Liver (tissue), 9 donors: Measurements from ENCODE around the gene TTLL5. TPM values are rescaled to one million over a fixed set of nuclear protein-coding genes. Genes with fewer than 3 reads are reported as not detected.

Experiments used
- DNase-seq: peaks from one replicate; pipeline ENCODE4 v3.0.0-alpha.2; 2017; ENCODE audit warnings: low spot score
- H3K27ac ChIP-seq, 2 donors: one replicate each; pipeline ENCODE4 v1.7.0; 2013; ENCODE audit warnings: inconsistent platforms in 2 of 2, low read length in 2 of 2, control low read depth in 1 of 2, low read depth in 1 of 2, mild to moderate bottlenecking in 1 of 2
- H3K27me3 ChIP-seq, 4 donors: one replicate each; pipeline versions ENCODE4 v1.6.1 to v1.7.0; 2013; ENCODE audit warnings: low read length in 3 of 4, inconsistent platforms in 1 of 4, mild to moderate bottlenecking in 1 of 4, moderate library complexity in 1 of 4; ENCODE audit not compliant: control insufficient read depth in 4 of 4, insufficient read depth in 4 of 4
- H3K36me3 ChIP-seq, 4 donors: one replicate each; pipeline versions ENCODE4 v1.6.1 to v1.7.0; 2013; ENCODE audit warnings: low read length in 3 of 4, mild to moderate bottlenecking in 3 of 4, low read depth in 1 of 4, moderate library complexity in 1 of 4; ENCODE audit not compliant: control insufficient read depth in 4 of 4, insufficient read depth in 3 of 4
- H3K4me1 ChIP-seq, 4 donors: one replicate each; pipeline versions ENCODE4 v1.6.1 to v1.7.0; 2013; ENCODE audit warnings: low read length in 3 of 4, mild to moderate bottlenecking in 3 of 4, moderate library complexity in 1 of 4; ENCODE audit not compliant: control insufficient read depth in 4 of 4, insufficient read depth in 4 of 4
- H3K4me3 ChIP-seq, 3 donors: one replicate each; pipeline versions ENCODE4 v1.6.1 to v1.7.0; 2013; ENCODE audit warnings: low read length in 3 of 3, control low read depth in 1 of 3, low read depth in 1 of 3, mild to moderate bottlenecking in 1 of 3
- H3K9ac ChIP-seq, 2 donors: one replicate each; pipeline ENCODE4 v1.7.0; 2013; ENCODE audit warnings: low read length in 2 of 2, mild to moderate bottlenecking in 2 of 2, moderate library complexity in 2 of 2, control low read depth in 1 of 2, low read depth in 1 of 2
- H3K9me3 ChIP-seq, 4 donors: one replicate each; pipeline versions ENCODE4 v1.6.1 to v1.7.0; 2013; ENCODE audit warnings: low read length in 3 of 4; ENCODE audit not compliant: control insufficient read depth in 4 of 4
- EGR1 ChIP-seq, 2 donors: IDR thresholded peaks; 2 replicates each; pipeline ENCODE4 v1.6.1; 2016 to 2018; ENCODE audit warnings: antibody characterized with exemption in 2 of 2, low read depth in 2 of 2
- FOXA1 ChIP-seq: IDR thresholded peaks from 2 replicates; pipeline ENCODE4 v1.6.1; 2016; ENCODE audit warnings: antibody characterized with exemption
- FOXA2 ChIP-seq: IDR thresholded peaks from 2 replicates; pipeline ENCODE4 v1.6.1; 2016; ENCODE audit warnings: antibody characterized with exemption
- GABPA ChIP-seq, 2 donors: IDR thresholded peaks in 1 of 2; conservative IDR thresholded peaks in 1 of 2; 2 replicates each; pipeline ENCODE4 v1.6.1; 2016; ENCODE audit warnings: antibody characterized with exemption in 2 of 2, mild to moderate bottlenecking in 1 of 2, moderate library complexity in 1 of 2
- HNF4A ChIP-seq, 2 donors: conservative IDR thresholded peaks; 2 replicates each; pipeline ENCODE4 v1.6.1; 2016; ENCODE audit warnings: antibody characterized with exemption in 2 of 2, mild to moderate bottlenecking in 2 of 2
- HNF4G ChIP-seq: IDR thresholded peaks from 2 replicates; pipeline ENCODE4 v1.6.1; 2016; ENCODE audit warnings: antibody characterized with exemption
- JUND ChIP-seq, 2 donors: IDR thresholded peaks; 2 replicates each; pipeline ENCODE4 v1.6.1; 2016; ENCODE audit warnings: antibody characterized with exemption in 2 of 2
- NR2F2 ChIP-seq: IDR thresholded peaks from 2 replicates; pipeline ENCODE4 v1.6.1; 2016; ENCODE audit warnings: antibody characterized with exemption
- RAD21 ChIP-seq, 2 donors: IDR thresholded peaks; 2 replicates each; pipeline ENCODE4 v1.6.1; 2016; ENCODE audit warnings: antibody characterized with exemption in 2 of 2, mild to moderate bottlenecking in 2 of 2
- RXRA ChIP-seq, 2 donors: IDR thresholded peaks; 2 replicates each; pipeline ENCODE4 v1.6.1; 2017 to 2018; ENCODE audit warnings: antibody characterized with exemption in 2 of 2, mild to moderate bottlenecking in 1 of 2
- SP1 ChIP-seq: IDR thresholded peaks from 2 replicates; pipeline ENCODE4 v1.6.1; 2018; ENCODE audit warnings: antibody characterized with exemption, mild to moderate bottlenecking
- TAF1 ChIP-seq: conservative IDR thresholded peaks from 2 replicates; pipeline ENCODE4 v1.6.1; 2016; ENCODE audit warnings: antibody characterized with exemption, mild to moderate bottlenecking
- YY1 ChIP-seq: IDR thresholded peaks from 2 replicates; pipeline ENCODE4 v1.6.1; 2016; ENCODE audit warnings: antibody characterized with exemption, mild to moderate bottlenecking
- WGBS: extraction: QIAGEN DNeasy Blood & Tissue Kit; methylation state at CpG from one replicate; pipeline ENCODE4 v1.1.7; 2013; 5-methylcytosine and 5-hydroxymethylcytosine counted together
- polyA plus RNA-seq, 2 donors: library from polyadenylated mRNA; stranded (reverse) in 1 of 2; unstranded in 1 of 2; fragments of 200-250 nt in 1 of 2; fragments of >200 nt in 1 of 2; fragmentation: Nextera tagmentation in 1 of 2; extraction: Ambion mirVana in 1 of 2; gene quantifications; one replicate each; pipeline versions ENCODE4 v1.2.1 to v1.2.3, GENCODE V29; 2013 to 2015
- total RNA-seq, 2 donors: library from RNA; depleted of rRNA; stranded (reverse); fragments of >200 nt; gene quantifications; one replicate each; pipeline ENCODE4 v1.2.3, GENCODE V29; 2014
- TF ChIP-seq, protein P1 (sequence below): IDR thresholded peaks from 2 replicates; pipeline ENCODE4 v1.6.1; 2016; ENCODE audit warnings: antibody characterized with exemption
- TF ChIP-seq, protein P2 (sequence below): IDR thresholded peaks from 2 replicates; pipeline ENCODE4 v1.6.1; 2016; ENCODE audit warnings: antibody characterized with exemption, mild to moderate bottlenecking
- donor health status: healthy.
- donor health status: healthy.
- donor health status: healthy.
- donor health status: healthy.
- donor health status: healthy.

Gene TTLL5
- total and polyA plus RNA-seq, 4 donors = 4.3 to 14.2 (median 9.8) TPM

DNA sequence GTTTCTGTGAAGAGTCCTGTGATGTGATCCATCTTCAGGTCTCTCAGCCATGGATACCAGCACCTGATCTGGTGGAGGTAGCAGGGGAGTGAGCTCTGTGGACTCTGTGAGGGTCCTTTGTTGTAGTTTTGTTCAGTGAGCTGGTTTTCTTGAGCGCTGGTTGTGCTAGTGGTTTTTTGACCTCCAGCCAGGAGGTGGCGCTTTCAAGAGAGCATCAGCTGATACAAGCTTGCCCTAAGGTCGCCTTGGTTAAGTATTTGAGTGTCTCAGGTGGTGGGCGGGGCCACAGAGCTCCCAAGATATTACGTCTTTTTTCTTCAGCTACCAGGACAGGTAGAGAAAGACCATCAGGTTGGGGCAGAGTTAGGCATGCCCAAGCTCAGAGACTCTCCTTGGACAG, 139.7 kb downstream of the TTLL5 start:
- H3K36me3 ChIP-seq = peaks cover 0 to 12% (median 0%) of the 10 kb centered on the region in 4 donors
- H3K4me3 ChIP-seq = no peak overlapping the region
- no peak for DNase-seq
- H3K27me3 ChIP-seq = no peaks in the 10 kb centered on the region
- peaks cover 0 to 3% (median 0%) of the 10 kb centered on the region in 4 donors for H3K9me3 ChIP-seq
- 98% methylated on average over 5 of the region's 5 CpGs for WGBS
- H3K27ac ChIP-seq = no peak overlapping the region
- TF ChIP-seq JUND (IDR thresholded peaks at IDR 0.05) = no peak
- TF ChIP-seq TAF1 = no peak
- no peak for TF ChIP-seq SP1
- TF ChIP-seq, protein P1, sequence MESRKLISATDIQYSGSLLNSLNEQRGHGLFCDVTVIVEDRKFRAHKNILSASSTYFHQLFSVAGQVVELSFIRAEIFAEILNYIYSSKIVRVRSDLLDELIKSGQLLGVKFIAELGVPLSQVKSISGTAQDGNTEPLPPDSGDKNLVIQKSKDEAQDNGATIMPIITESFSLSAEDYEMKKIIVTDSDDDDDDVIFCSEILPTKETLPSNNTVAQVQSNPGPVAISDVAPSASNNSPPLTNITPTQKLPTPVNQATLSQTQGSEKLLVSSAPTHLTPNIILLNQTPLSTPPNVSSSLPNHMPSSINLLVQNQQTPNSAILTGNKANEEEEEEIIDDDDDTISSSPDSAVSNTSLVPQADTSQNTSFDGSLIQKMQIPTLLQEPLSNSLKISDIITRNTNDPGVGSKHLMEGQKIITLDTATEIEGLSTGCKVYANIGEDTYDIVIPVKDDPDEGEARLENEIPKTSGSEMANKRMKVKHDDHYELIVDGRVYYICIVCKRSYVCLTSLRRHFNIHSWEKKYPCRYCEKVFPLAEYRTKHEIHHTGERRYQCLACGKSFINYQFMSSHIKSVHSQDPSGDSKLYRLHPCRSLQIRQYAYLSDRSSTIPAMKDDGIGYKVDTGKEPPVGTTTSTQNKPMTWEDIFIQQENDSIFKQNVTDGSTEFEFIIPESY = no peak
- no peak for TF ChIP-seq FOXA1
- no peak for TF ChIP-seq FOXA2
- TF ChIP-seq GABPA (IDR thresholded peaks at IDR 0.05 in 1 of 2, conservative IDR thresholded peaks at IDR 0.05 in 1 of 2) = no peak
- TF ChIP-seq HNF4G = no peak
- H3K4me1 ChIP-seq = no peaks in the 10 kb centered on the region
- H3K9ac ChIP-seq = no peak overlapping the region

DNA sequence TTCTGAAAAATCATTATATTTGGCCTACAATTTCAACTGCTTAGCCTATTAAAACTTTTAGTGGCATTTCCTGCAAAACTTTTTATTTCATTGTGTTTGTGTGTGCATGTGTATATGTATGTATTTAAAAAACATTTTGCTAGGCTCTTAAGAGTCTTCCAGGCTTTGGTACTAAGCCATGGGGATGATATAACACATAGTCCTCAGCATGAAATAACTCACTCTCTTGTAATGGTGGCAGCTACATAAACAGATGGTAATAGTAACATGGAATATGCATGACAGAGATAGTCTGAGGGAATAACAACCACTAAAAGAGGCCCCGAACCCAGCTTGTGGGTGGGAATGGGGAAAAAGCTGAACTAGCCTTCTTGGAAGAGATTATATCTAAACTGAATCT, 141.4 kb downstream of the TTLL5 start:
- Histone ChIP-seq H3K27ac (no peak overlapping the region), H3K9me3 (no peaks in the 10 kb centered on the region), H3K9ac (no peak overlapping the region), H3K4me3 (no peak overlapping the region), H3K4me1 (no peaks in the 10 kb centered on the region), H3K36me3 (peaks cover 0 to 10% (median 2%) of the 10 kb centered on the region in 4 donors), H3K27me3 (no peaks in the 10 kb centered on the region)
- 98% methylated on average over 1 of the region's 1 CpG for WGBS
- TF ChIP-seq HNF4G (no peak), EGR1 (IDR thresholded peaks at IDR 0.05; ENCODE audit: low read depth in 2 of 2) (no peak), GABPA (IDR thresholded peaks at IDR 0.05 in 1 of 2, conservative IDR thresholded peaks at IDR 0.05 in 1 of 2) (no peak), YY1 (no peak), HNF4A (conservative IDR thresholded peaks at IDR 0.05) (no peak), RAD21 (IDR thresholded peaks at IDR 0.05) (no peak), FOXA2 (no peak), RXRA (IDR thresholded peaks at IDR 0.05) (no peak), FOXA1 (no peak), TAF1 (no peak)
- DNase-seq = no peak

DNA sequence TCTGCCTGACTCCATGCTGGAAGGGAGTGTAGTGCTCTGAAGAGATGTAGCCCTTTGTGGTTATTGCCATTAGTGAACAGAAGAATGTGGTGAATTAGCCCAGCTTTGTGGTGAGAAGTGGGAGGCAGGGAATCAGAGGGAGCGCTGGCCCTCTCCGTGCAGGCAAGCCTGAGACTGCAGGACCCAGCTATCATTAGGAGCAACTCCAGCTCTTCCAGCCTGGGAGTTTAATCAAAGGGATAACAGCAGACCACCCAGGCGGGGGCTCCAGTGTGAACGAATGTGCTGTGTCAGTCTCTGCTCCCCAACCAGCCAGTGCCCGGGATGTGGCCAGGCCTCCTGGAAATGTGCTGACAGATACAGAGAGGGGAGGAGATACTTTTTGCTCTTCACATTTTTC, 142.7 kb downstream of the TTLL5 start:
- Histone ChIP-seq H3K9me3 (no peaks in the 10 kb centered on the region), H3K36me3 (peaks cover 0 to 9% (median 3%) of the 10 kb centered on the region in 4 donors), H3K4me1 (no peaks in the 10 kb centered on the region), H3K4me3 (no peak overlapping the region), H3K9ac (no peak overlapping the region), H3K27me3 (no peaks in the 10 kb centered on the region), H3K27ac (no peak overlapping the region)
- no peak for TF ChIP-seq TAF1
- no peak for TF ChIP-seq HNF4A (conservative IDR thresholded peaks at IDR 0.05)
- TF ChIP-seq NR2F2 = no peak
- no peak for TF ChIP-seq FOXA1
- TF ChIP-seq, protein P1 = no peak
- TF ChIP-seq RXRA (IDR thresholded peaks at IDR 0.05) = no peak
- TF ChIP-seq, protein P2, sequence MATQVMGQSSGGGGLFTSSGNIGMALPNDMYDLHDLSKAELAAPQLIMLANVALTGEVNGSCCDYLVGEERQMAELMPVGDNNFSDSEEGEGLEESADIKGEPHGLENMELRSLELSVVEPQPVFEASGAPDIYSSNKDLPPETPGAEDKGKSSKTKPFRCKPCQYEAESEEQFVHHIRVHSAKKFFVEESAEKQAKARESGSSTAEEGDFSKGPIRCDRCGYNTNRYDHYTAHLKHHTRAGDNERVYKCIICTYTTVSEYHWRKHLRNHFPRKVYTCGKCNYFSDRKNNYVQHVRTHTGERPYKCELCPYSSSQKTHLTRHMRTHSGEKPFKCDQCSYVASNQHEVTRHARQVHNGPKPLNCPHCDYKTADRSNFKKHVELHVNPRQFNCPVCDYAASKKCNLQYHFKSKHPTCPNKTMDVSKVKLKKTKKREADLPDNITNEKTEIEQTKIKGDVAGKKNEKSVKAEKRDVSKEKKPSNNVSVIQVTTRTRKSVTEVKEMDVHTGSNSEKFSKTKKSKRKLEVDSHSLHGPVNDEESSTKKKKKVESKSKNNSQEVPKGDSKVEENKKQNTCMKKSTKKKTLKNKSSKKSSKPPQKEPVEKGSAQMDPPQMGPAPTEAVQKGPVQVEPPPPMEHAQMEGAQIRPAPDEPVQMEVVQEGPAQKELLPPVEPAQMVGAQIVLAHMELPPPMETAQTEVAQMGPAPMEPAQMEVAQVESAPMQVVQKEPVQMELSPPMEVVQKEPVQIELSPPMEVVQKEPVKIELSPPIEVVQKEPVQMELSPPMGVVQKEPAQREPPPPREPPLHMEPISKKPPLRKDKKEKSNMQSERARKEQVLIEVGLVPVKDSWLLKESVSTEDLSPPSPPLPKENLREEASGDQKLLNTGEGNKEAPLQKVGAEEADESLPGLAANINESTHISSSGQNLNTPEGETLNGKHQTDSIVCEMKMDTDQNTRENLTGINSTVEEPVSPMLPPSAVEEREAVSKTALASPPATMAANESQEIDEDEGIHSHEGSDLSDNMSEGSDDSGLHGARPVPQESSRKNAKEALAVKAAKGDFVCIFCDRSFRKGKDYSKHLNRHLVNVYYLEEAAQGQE = no peak
- WGBS = 86% methylated on average over 5 of the region's 5 CpGs
- DNase-seq = no peak
